Neural cell (in vitro differentiated cells): ENCODE data around the gene OGN. TPM values are rescaled to one million over a fixed set of nuclear protein-coding genes. Genes with fewer than 3 reads are reported as not detected.

Experiments
- H2AFZ ChIP-seq: fragments of 200-600, 300-800 bp; sonication (generic), shearing (Covaris generic); 2 replicates; pipeline ENCODE4 v1.6.0; 2014; ENCODE audit warnings: low read depth, mild to moderate bottlenecking, antibody characterized with exemption, low read length, moderate library complexity
- H3F3A ChIP-seq: fragments of 200-600 bp; shearing (Covaris generic); 2 replicates; pipeline ENCODE4 v1.6.1; 2016; ENCODE audit warnings: mild to moderate bottlenecking, moderate library complexity, mixed read lengths, antibody characterized with exemption, low read length; ENCODE audit not compliant: insufficient read depth, poor library complexity, severe bottlenecking
- H3K27ac ChIP-seq: fragments of 200-600, 300-800 bp; sonication (generic), shearing (Covaris generic); 2 replicates; pipeline ENCODE4 v1.5.1; 2014; ENCODE audit warnings: mild to moderate bottlenecking, low read length, moderate library complexity
- H3K27me3 ChIP-seq: fragments of 300-800, 200-600 bp; sonication (generic), shearing (Covaris generic); 2 replicates; pipeline ENCODE4 v1.6.0; 2014; ENCODE audit warnings: mild to moderate bottlenecking, low read depth, low read length, moderate library complexity; ENCODE audit not compliant: insufficient read depth
- H3K36me3 ChIP-seq: fragments of 300-800, 200-600 bp; sonication (generic), shearing (Covaris generic); 2 replicates; pipeline ENCODE4 v1.5.1; 2014; ENCODE audit warnings: mild to moderate bottlenecking, antibody characterized with exemption, low read length, moderate library complexity; ENCODE audit not compliant: insufficient read depth
- H3K4me2 ChIP-seq: fragments of 300-800, 200-600 bp; sonication (generic), shearing (Covaris generic); 2 replicates; pipeline ENCODE4 v1.6.0; 2014; ENCODE audit warnings: mild to moderate bottlenecking, low read length
- H3K4me3 ChIP-seq: fragments of 300-800, 200-600 bp; sonication (generic), shearing (Covaris generic); 2 replicates; pipeline ENCODE4 v1.5.1; 2014; ENCODE audit warnings: mild to moderate bottlenecking, low read length, moderate library complexity
- H3K79me2 ChIP-seq: fragments of 200-600 bp; shearing (Covaris generic); replicated peaks from 2 replicates; pipeline ENCODE4 v1.6.0; 2014; ENCODE audit warnings: mild to moderate bottlenecking, low read length, moderate library complexity; ENCODE audit not compliant: insufficient read depth
- H3K9ac ChIP-seq: fragments of 300-800, 200-600 bp; sonication (generic), shearing (Covaris generic); 2 replicates; pipeline ENCODE4 v1.6.1; 2016; ENCODE audit warnings: mild to moderate bottlenecking, low read length, mixed read lengths
- H3K9me2 ChIP-seq: fragments of 200-600 bp; shearing (Covaris generic); 2 replicates; pipeline ENCODE4 v1.6.1; 2016; ENCODE audit warnings: mild to moderate bottlenecking, low read length, mixed read lengths; ENCODE audit not compliant: insufficient read depth
- H3K9me3 ChIP-seq: fragments of 200-600, 300-800 bp; sonication (generic), shearing (Covaris generic); 2 replicates; pipeline ENCODE4 v1.6.1; 2016; ENCODE audit warnings: mild to moderate bottlenecking, mixed run types, low read length, moderate library complexity, mixed read lengths
- H4K20me1 ChIP-seq: fragments of 200-600 bp; shearing (Covaris generic); 2 replicates; pipeline ENCODE4 v1.6.1; 2016; ENCODE audit warnings: mild to moderate bottlenecking, mixed run types; ENCODE audit not compliant: insufficient read depth
- EP300 ChIP-seq: fragments of 450-650 bp; conservative IDR thresholded peaks from 2 replicates; pipeline ENCODE4 v1.6.1; 2014; ENCODE audit warnings: antibody characterized with exemption, mild to moderate bottlenecking, moderate library complexity; ENCODE audit not compliant: poor library complexity, severe bottlenecking
- EZH2 ChIP-seq: fragments of 200-600, 300-800 bp; shearing (Covaris generic), sonication (generic); IDR thresholded peaks from 2 replicates; pipeline ENCODE4 v1.6.1; 2014; ENCODE audit warnings: antibody characterized with exemption, low read length, borderline replicate concordance, mild to moderate bottlenecking; ENCODE audit not compliant: insufficient read depth, poor library complexity, severe bottlenecking
- MXI1 ChIP-seq: fragments of 450-650 bp; conservative IDR thresholded peaks from 2 replicates; pipeline ENCODE4 v1.6.1; 2014; ENCODE audit warnings: antibody characterized with exemption, mild to moderate bottlenecking; ENCODE audit not compliant: poor library complexity, severe bottlenecking
- POLR2AphosphoS5 ChIP-seq: IDR thresholded peaks from 2 replicates; pipeline ENCODE4 v1.6.1; 2012
- RAD21 ChIP-seq: fragments of 450-650 bp; conservative IDR thresholded peaks from 2 replicates; pipeline ENCODE4 v1.6.1; 2014; ENCODE audit warnings: antibody characterized with exemption, mild to moderate bottlenecking, moderate library complexity
- SMC3 ChIP-seq: fragments of 450-650 bp; conservative IDR thresholded peaks from 2 replicates; pipeline ENCODE4 v1.6.1; 2014; ENCODE audit warnings: antibody characterized with exemption, mild to moderate bottlenecking, moderate library complexity; ENCODE audit not compliant: poor library complexity
- TAF1 ChIP-seq: IDR thresholded peaks from 2 replicates; pipeline ENCODE4 v1.6.1; 2012; ENCODE audit warnings: low read depth
- polyA plus RNA-seq: library from polyadenylated mRNA; depleted of rRNA; stranded (reverse); fragments of >200 nt; gene quantifications from 2 replicates; pipeline ENCODE4 v1.2.3, GENCODE V29; 2014
- TF ChIP-seq, protein P1 (sequence below): IDR thresholded peaks from 2 replicates; pipeline ENCODE4 v1.6.1; 2012; ENCODE audit warnings: borderline replicate concordance
- TF ChIP-seq, protein P2 (sequence below): fragments of 450-650 bp; IDR thresholded peaks from 2 replicates; pipeline ENCODE4 v1.5.1; 2014; ENCODE audit warnings: antibody characterized with exemption, mild to moderate bottlenecking, moderate library complexity; ENCODE audit not compliant: poor library complexity, severe bottlenecking

OGN gene
- polyA plus RNA-seq, 1 donor from 2014 or later, result not detected

DNA sequence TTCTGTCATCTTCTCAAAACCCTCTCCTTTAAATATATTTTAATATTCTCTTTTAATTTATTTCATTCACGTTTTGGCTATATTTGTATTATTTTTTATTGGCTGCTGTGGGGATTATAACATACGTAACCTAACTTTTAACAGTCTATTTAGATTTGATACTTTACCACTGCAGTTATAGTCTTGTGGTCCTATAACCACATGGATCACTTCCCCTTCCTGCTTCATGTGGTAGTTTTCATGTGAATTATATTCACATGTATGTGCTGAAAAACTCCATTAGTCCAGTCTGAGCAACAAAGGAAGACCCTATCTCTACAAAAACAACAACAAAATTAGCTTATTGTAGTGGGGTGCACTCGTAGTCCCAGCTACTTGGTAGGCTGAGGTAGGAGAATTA, 44.3 kb downstream of the OGN start:
- Histone ChIP-seq H3K27me3 (no peaks in the 10 kb centered on the region), H3K9me2 (no peaks in the 10 kb centered on the region), H3K27ac (no peak overlapping the region), H3K36me3 (no peaks in the 10 kb centered on the region), H2AFZ (no peak overlapping the region), H3K79me2 (no peaks in the 10 kb centered on the region), H3K4me3 (no peak overlapping the region), H3K9me3 (no peaks in the 10 kb centered on the region), H4K20me1 (no peaks in the 10 kb centered on the region), H3F3A (no peaks in the 10 kb centered on the region), H3K4me2 (no peak overlapping the region), H3K9ac (no peak overlapping the region)
- TF ChIP-seq, protein P1, sequence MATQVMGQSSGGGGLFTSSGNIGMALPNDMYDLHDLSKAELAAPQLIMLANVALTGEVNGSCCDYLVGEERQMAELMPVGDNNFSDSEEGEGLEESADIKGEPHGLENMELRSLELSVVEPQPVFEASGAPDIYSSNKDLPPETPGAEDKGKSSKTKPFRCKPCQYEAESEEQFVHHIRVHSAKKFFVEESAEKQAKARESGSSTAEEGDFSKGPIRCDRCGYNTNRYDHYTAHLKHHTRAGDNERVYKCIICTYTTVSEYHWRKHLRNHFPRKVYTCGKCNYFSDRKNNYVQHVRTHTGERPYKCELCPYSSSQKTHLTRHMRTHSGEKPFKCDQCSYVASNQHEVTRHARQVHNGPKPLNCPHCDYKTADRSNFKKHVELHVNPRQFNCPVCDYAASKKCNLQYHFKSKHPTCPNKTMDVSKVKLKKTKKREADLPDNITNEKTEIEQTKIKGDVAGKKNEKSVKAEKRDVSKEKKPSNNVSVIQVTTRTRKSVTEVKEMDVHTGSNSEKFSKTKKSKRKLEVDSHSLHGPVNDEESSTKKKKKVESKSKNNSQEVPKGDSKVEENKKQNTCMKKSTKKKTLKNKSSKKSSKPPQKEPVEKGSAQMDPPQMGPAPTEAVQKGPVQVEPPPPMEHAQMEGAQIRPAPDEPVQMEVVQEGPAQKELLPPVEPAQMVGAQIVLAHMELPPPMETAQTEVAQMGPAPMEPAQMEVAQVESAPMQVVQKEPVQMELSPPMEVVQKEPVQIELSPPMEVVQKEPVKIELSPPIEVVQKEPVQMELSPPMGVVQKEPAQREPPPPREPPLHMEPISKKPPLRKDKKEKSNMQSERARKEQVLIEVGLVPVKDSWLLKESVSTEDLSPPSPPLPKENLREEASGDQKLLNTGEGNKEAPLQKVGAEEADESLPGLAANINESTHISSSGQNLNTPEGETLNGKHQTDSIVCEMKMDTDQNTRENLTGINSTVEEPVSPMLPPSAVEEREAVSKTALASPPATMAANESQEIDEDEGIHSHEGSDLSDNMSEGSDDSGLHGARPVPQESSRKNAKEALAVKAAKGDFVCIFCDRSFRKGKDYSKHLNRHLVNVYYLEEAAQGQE, result no peak
- no peak for TF ChIP-seq RAD21
- TF ChIP-seq POLR2AphosphoS5, result no peak
- TF ChIP-seq, protein P2, sequence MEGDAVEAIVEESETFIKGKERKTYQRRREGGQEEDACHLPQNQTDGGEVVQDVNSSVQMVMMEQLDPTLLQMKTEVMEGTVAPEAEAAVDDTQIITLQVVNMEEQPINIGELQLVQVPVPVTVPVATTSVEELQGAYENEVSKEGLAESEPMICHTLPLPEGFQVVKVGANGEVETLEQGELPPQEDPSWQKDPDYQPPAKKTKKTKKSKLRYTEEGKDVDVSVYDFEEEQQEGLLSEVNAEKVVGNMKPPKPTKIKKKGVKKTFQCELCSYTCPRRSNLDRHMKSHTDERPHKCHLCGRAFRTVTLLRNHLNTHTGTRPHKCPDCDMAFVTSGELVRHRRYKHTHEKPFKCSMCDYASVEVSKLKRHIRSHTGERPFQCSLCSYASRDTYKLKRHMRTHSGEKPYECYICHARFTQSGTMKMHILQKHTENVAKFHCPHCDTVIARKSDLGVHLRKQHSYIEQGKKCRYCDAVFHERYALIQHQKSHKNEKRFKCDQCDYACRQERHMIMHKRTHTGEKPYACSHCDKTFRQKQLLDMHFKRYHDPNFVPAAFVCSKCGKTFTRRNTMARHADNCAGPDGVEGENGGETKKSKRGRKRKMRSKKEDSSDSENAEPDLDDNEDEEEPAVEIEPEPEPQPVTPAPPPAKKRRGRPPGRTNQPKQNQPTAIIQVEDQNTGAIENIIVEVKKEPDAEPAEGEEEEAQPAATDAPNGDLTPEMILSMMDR, result no peak
- no peak for TF ChIP-seq EZH2
- no peak for TF ChIP-seq MXI1

DNA sequence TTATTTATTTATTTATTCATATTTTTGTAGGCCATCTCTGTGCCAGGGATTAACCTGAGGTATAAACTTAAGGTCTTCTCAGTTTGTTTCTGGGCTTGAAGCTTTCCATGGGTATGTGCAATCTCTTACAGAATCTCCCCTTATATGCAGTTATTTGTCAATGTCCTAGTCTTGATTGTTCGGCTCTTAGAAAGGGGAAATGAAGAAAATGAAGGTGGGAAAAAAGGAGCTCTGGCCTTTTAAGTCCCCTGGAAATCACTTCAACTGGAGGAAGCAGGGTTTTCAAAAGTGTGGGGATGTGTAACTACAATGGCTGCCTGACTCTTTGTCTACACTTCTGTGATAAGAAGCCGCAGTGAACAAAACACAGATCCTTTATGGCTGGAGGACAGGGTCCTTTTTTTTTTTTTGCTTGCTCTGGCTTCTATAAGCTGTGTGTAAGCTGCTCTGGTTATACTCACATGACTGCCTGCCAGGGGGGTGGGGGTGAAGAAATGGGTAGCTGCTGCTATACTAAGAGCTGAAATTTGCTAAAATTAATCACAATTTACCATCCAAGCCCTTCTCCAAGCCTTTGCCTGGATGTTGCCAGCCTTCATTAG, 44.9 kb downstream of the OGN start:
- Histone ChIP-seq H3F3A (no peaks in the 10 kb centered on the region), H3K79me2 (no peaks in the 10 kb centered on the region), H4K20me1 (no peaks in the 10 kb centered on the region), H3K27ac (no peak overlapping the region), H3K4me3 (no peak overlapping the region), H3K9ac (no peak overlapping the region), H3K36me3 (no peaks in the 10 kb centered on the region), H3K4me2 (no peak overlapping the region), H3K9me2 (no peaks in the 10 kb centered on the region), H3K9me3 (no peaks in the 10 kb centered on the region), H3K27me3 (no peaks in the 10 kb centered on the region), H2AFZ (no peak overlapping the region)
- TF ChIP-seq EP300 (no peak), EZH2 (no peak), POLR2AphosphoS5 (no peak), MXI1 (no peak), RAD21 (no peak), SMC3 (no peak), TAF1 (no peak)
- TF ChIP-seq, protein P1, result no peak
- TF ChIP-seq, protein P2, result no peak
